ENCODE results near the gene PCDHB16.
"Not testable (repeated sequence)": the region's sequence is repeated elsewhere in the genome, so short reads cannot be mapped to it uniquely, and the experiment has no call there.

DNA sequence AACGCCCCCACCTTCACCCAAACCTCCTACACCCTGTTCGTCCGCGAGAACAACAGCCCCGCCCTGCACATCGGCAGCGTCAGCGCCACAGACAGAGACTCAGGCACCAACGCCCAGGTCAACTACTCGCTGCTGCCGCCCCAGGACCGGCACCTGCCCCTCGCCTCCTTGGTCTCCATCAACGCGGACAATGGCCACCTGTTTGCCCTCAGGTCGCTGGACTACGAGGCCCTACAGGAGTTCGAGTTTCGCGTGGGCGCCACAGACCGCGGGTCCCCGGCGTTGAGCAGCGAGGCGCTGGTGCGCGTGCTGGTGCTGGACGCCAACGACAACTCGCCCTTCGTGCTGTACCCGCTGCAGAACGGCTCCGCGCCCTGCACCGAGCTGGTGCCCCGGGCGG, 42.7 kb downstream of the PCDHB16 start:
- TF ChIP-seq, protein P1, sequence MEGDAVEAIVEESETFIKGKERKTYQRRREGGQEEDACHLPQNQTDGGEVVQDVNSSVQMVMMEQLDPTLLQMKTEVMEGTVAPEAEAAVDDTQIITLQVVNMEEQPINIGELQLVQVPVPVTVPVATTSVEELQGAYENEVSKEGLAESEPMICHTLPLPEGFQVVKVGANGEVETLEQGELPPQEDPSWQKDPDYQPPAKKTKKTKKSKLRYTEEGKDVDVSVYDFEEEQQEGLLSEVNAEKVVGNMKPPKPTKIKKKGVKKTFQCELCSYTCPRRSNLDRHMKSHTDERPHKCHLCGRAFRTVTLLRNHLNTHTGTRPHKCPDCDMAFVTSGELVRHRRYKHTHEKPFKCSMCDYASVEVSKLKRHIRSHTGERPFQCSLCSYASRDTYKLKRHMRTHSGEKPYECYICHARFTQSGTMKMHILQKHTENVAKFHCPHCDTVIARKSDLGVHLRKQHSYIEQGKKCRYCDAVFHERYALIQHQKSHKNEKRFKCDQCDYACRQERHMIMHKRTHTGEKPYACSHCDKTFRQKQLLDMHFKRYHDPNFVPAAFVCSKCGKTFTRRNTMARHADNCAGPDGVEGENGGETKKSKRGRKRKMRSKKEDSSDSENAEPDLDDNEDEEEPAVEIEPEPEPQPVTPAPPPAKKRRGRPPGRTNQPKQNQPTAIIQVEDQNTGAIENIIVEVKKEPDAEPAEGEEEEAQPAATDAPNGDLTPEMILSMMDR (IDR thresholded peaks at IDR 0.05; ENCODE audit: low read depth, low read length), result not testable (repeated sequence)
- TF ChIP-seq EZH2phosphoT487 (IDR thresholded peaks at IDR 0.05; ENCODE audit: low read depth), result not testable (repeated sequence)

All from OCI-LY3 (cell line).